Loucy (cell line): ENCODE measurements around the gene APLP1.
"Not testable (repeated sequence)": the region's sequence is repeated elsewhere in the genome, so short reads cannot be mapped to it uniquely, and the experiment has no call there.

Experiments
- H2AFZ ChIP-seq: fragments of 200-600 bp; sonication (generic); 2 replicates; pipeline ENCODE4 v1.6.0; 2016; ENCODE audit warnings: antibody characterized with exemption, mild to moderate bottlenecking, low read length, moderate library complexity
- H3F3A ChIP-seq: fragments of 200-600 bp; 2 replicates; pipeline ENCODE4 v1.6.0; 2016; ENCODE audit warnings: antibody characterized with exemption, low read depth, mild to moderate bottlenecking
- H3K27me3 ChIP-seq: fragments of 200-600 bp; sonication (generic); 2 replicates; pipeline ENCODE4 v1.6.1; 2014; ENCODE audit warnings: low read length, mild to moderate bottlenecking; ENCODE audit not compliant: insufficient read depth, poor library complexity, severe bottlenecking
- H3K36me3 ChIP-seq: fragments of 200-600 bp; sonication (generic); 2 replicates; pipeline ENCODE4 v1.6.1; 2016; ENCODE audit warnings: low read length; ENCODE audit not compliant: insufficient read depth
- H3K4me1 ChIP-seq: fragments of 200-600 bp; sonication (generic); 2 replicates; pipeline ENCODE4 v1.5.1; 2014; ENCODE audit warnings: low read length, mild to moderate bottlenecking; ENCODE audit not compliant: insufficient read depth, poor library complexity, severe bottlenecking
- H3K4me2 ChIP-seq: fragments of 200-600 bp; sonication (generic); 2 replicates; pipeline ENCODE4 v1.6.0; 2014; ENCODE audit warnings: antibody characterized with exemption, low read length, low read depth, mild to moderate bottlenecking; ENCODE audit not compliant: poor library complexity, severe bottlenecking
- H3K4me3 ChIP-seq: fragments of 200-600 bp; sonication (generic); 2 replicates; pipeline ENCODE4 v1.5.1; 2014; ENCODE audit warnings: low read length, mild to moderate bottlenecking, mixed read lengths; ENCODE audit not compliant: poor library complexity, severe bottlenecking
- H3K79me2 ChIP-seq: fragments of 200-600 bp; sonication (generic); 2 replicates; pipeline ENCODE4 v1.6.1; 2014; ENCODE audit warnings: low read length; ENCODE audit not compliant: insufficient read depth
- H3K9ac ChIP-seq: fragments of 200-600 bp; sonication (generic); 2 replicates; pipeline ENCODE4 v1.6.0; 2014; ENCODE audit warnings: mild to moderate bottlenecking, low read depth, low read length, moderate library complexity; ENCODE audit not compliant: poor library complexity, severe bottlenecking
- H3K9me2 ChIP-seq: fragments of 200-600 bp; sonication (generic); replicated peaks from 2 replicates; pipeline ENCODE4 v1.6.1; 2016; ENCODE audit warnings: low read depth, low read length, mixed read lengths
- H3K9me3 ChIP-seq: fragments of 200-600 bp; sonication (generic); 2 replicates; pipeline ENCODE4 v1.6.1; 2014; ENCODE audit warnings: mild to moderate bottlenecking, antibody characterized with exemption, low read length, low read depth; ENCODE audit not compliant: insufficient read depth
- H4K20me1 ChIP-seq: fragments of 200-600 bp; sonication (generic); 2 replicates; pipeline ENCODE4 v1.6.0; 2014; ENCODE audit warnings: antibody characterized with exemption, low read length, mild to moderate bottlenecking; ENCODE audit not compliant: insufficient read depth, poor library complexity, severe bottlenecking
- CTCF ChIP-seq: fragments of 200-600 bp; sonication (generic); conservative IDR thresholded peaks from 2 replicates; pipeline ENCODE4 v1.5.1; 2014; ENCODE audit warnings: mild to moderate bottlenecking, antibody characterized with exemption, low read length
- EZH2phosphoT487 ChIP-seq: fragments of 200-600 bp; IDR thresholded peaks from 2 replicates; pipeline ENCODE4 v1.6.1; 2018; ENCODE audit warnings: antibody characterized with exemption, mild to moderate bottlenecking, moderate library complexity, borderline replicate concordance

Gene APLP1

GRCh38 chr19:35908010-35908441 is 39.7 kb downstream of the APLP1 start, which contains the start of gene TYROBP:
Gene TYROBP (minus strand): TSS chr19:35908295. CDS start chr19:35908228, 67 bp downstream.
- no peak within 1 kb of the TSS for H3K4me2 ChIP-seq
- no peaks in the 10 kb centered on the region for H3K9me3 ChIP-seq
- H4K20me1 ChIP-seq = no peaks in the 10 kb centered on the region
- no peaks in the 10 kb centered on the region for H3K9me2 ChIP-seq
- peaks cover 21% of the 10 kb centered on the region for H3K4me1 ChIP-seq
- no peak within 1 kb of the TSS for H3K9ac ChIP-seq
- H2AFZ ChIP-seq = no peak within 1 kb of the TSS
- no peaks in the 10 kb centered on the region for H3K36me3 ChIP-seq
- no peak for TF ChIP-seq EZH2phosphoT487
- TF ChIP-seq CTCF = no peak
- no peaks in the 10 kb centered on the region for H3K27me3 ChIP-seq
- no peak within 1 kb of the TSS for H3K4me3 ChIP-seq
- peaks cover 1% of the 10 kb centered on the region; the same call in 1 of the 2 replicates for H3K79me2 ChIP-seq
- no peaks in the 10 kb centered on the region for H3F3A ChIP-seq

GRCh38 chr19:35908973-35909683 is 40.8 kb downstream of the APLP1 start:
- no peak overlapping the region; the same call in 1 of the 2 replicates for H2AFZ ChIP-seq
- H4K20me1 ChIP-seq = no peaks in the 10 kb centered on the region
- no peak for TF ChIP-seq EZH2phosphoT487
- no peak for TF ChIP-seq CTCF
- no peaks in the 10 kb centered on the region for H3K36me3 ChIP-seq
- H3K27me3 ChIP-seq = no peaks in the 10 kb centered on the region
- no peak overlapping the region for H3K4me2 ChIP-seq
- no peak overlapping the region for H3K4me3 ChIP-seq
- no peaks in the 10 kb centered on the region for H3F3A ChIP-seq
- H3K4me1 ChIP-seq = peaks cover 14% of the 10 kb centered on the region
- H3K9me3 ChIP-seq = no peaks in the 10 kb centered on the region
- no peak overlapping the region for H3K9ac ChIP-seq
- no peaks in the 10 kb centered on the region for H3K79me2 ChIP-seq
- H3K9me2 ChIP-seq = no peaks in the 10 kb centered on the region

- H3F3A ChIP-seq = no peaks in the 10 kb centered on the region
- TF ChIP-seq EZH2phosphoT487 (no peak), CTCF (no peak)
- H3K36me3 ChIP-seq = no peaks in the 10 kb centered on the region
- H3K4me2 ChIP-seq = no peak overlapping the region
- no peak overlapping the region for H3K9ac ChIP-seq
- peaks cover 10% of the 10 kb centered on the region for H3K4me1 ChIP-seq
- H3K27me3 ChIP-seq = no peaks in the 10 kb centered on the region
- H3K9me2 ChIP-seq = no peaks in the 10 kb centered on the region
- H2AFZ ChIP-seq = no peak overlapping the region; the same call in 1 of the 2 replicates
- no peaks in the 10 kb centered on the region for H3K9me3 ChIP-seq
- no peaks in the 10 kb centered on the region for H3K79me2 ChIP-seq
- no peak overlapping the region for H3K4me3 ChIP-seq
- no peaks in the 10 kb centered on the region for H4K20me1 ChIP-seq
Observed at GRCh38 chr19:35909684-35910035, 41.3 kb downstream of the APLP1 start.

DNA sequence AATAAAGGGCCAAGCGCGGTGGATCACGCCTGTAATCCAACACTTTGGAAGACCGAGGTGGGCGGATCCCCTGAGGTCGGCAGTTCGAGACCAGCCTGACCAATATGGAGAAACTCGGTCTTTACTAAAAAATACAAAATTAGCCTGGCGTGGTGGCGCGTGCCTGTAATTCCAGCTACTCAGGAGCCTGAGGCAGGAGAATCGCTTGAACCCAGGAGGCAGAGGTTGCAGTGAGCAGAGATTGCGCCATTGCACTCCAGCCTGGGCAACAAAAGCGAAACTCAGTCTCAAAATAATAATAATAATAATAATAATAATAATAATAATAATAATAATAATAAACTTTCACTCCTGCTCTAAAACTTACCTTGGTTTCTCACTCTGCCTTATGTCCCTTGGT is 42.0 kb downstream of the APLP1 start:
- not testable (repeated sequence) for H3K9me3 ChIP-seq, H3K9ac ChIP-seq, H3K4me2 ChIP-seq, H4K20me1 ChIP-seq, H3K79me2 ChIP-seq, H3K27me3 ChIP-seq, H3F3A ChIP-seq, H2AFZ ChIP-seq, H3K36me3 ChIP-seq, H3K4me3 ChIP-seq, H3K4me1 ChIP-seq, H3K9me2 ChIP-seq
